ENCODE data around the gene CPT1B. TPM values are rescaled to one million over a fixed set of nuclear protein-coding genes. Genes with fewer than 3 reads are reported as not detected.

CPT1B gene
- total and polyA plus RNA-seq, 2 donors (not counting 1 experiment from before 2014, with no cell fraction given) = 55.0 to 109 TPM

DNA sequence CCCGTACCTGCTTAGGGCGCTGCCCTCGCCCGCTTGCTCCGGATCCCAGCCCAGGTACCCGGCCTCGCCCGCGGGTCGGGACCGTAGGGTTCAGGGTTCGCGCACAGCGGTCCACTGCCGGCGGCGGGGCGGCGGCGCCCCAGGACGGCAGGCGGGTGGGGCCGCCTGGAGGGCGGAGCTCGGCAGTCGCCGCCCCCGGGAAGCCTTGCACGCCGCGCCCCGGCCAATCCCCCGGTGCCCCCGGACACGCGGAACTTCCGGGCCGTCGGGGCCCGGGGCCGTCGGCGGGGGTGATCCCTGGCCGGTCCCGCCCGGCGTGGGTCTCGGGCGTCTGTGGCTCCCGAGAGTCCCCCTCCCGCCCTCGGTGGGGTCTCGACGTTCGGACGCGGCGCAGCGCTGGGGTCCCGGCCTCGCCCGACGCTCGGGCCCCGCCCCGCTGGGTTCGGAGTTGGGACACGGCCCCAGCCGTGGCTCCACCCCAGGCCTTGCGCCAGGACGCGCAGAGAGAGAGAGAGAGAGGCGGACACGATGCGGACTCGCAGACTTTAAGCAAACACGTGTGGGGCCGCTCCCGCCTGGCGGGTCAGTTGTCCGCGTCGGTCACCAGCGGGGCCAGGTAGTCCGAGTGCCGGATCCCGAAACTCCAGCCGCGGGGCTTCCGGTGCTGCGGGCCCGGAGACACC is 48.2 kb downstream of the CPT1B start, which contains the start of gene TYMP:
Gene TYMP, minus strand, starts transcription at position 116 of the 683 bp plus-strand sequence. CDS start 303 bp downstream, outside the sequence.
- Histone ChIP-seq H4K20me1 (ENCODE audit: control insufficient read depth, insufficient read depth, low read length, poor library complexity, severe bottlenecking) (peaks cover 3% of the 10 kb centered on the region), H3K4me2 (replicated peaks; ENCODE audit: low read depth, low read length, poor library complexity, severe bottlenecking) (peak within 1 kb of the TSS; percentile 84), H3K4me3 (ENCODE audit: control extremely low read depth in 1 of 5, extremely low read depth in 1 of 5, insufficient read depth in 1 of 5, low read depth in 2 of 5, low read length in 4 of 5) (peak within 1 kb of the TSS; percentile 39 to 95 (median 95)), H3K9ac (ENCODE audit: low read length) (peak within 1 kb of the TSS; percentile 97), H3K4me1 (ENCODE audit: control insufficient read depth in 2 of 2, insufficient read depth in 2 of 2, low read length in 2 of 2) (peaks cover 22 to 65% of the 10 kb centered on the region in 2 donors), H3K36me3 (replicated peaks in 1 of 2; ENCODE audit: control extremely low read depth in 1 of 2, control insufficient read depth in 1 of 2, extremely low read depth in 1 of 2, insufficient read depth in 2 of 2, low read length in 1 of 2) (no peaks in the 10 kb centered on the region), H3K79me2 (ENCODE audit: control insufficient read depth, insufficient read depth, low read length) (peaks cover 13% of the 10 kb centered on the region), H3K27ac (ENCODE audit: low read length in 2 of 2) (peak within 1 kb of the TSS; percentile 99 to 100), H2AFZ (ENCODE audit: insufficient read depth, low read depth, low read length, poor library complexity, severe bottlenecking) (peak within 1 kb of the TSS; percentile 62), H3K27me3 (replicated peaks in 1 of 4; ENCODE audit: control extremely low read depth in 1 of 4, control insufficient read depth in 3 of 4, insufficient read depth in 4 of 4, low read length in 3 of 4) (no peaks in the 10 kb centered on the region), H3K9me3 (ENCODE audit: control extremely low read depth in 1 of 3, control insufficient read depth in 2 of 3, insufficient read depth in 1 of 3, low read length in 2 of 3) (peaks cover 0 to 9% (median 0%) of the 10 kb centered on the region in 3 donors)
- Mint-ChIP-seq H3K27me3 (no peaks in the 10 kb centered on the region), H3K27ac (peak within 1 kb of the TSS; percentile 99), H3K4me3 (peak within 1 kb of the TSS; percentile 95), H3K4me1 (peaks cover 51% of the 10 kb centered on the region), H3K9me3 (ENCODE audit: insufficient read depth) (no peaks in the 10 kb centered on the region)
- DNase-seq (peak; percentile 90), ATAC-seq (ENCODE audit: low read depth) (peak; percentile 25)
- CTCF ChIA-PET = interaction anchor here (0.6 to 5.5 kb wide), 5 partner anchors 9 to 279 kb away, joined by 3 to 81 read pairs (median 4); partner anchors contain the start of genes HDAC10 and SYCE3
- WGBS (ENCODE audit: insufficient coverage) = 1% methylated on average over 92 of the region's 92 CpGs
- intact Hi-C loops (cut with micrococcal nuclease) = loop anchor here (1.0 to 5.0 kb wide), 3 partner anchors 22 to 339 kb away; partner anchors contain the start of gene NCAPH2
- no peak for TF ChIP-seq CTCF (IDR thresholded peaks at IDR 0.05)
- POLR2A ChIA-PET = interaction anchor here (0.7 to 5.4 kb wide), 9 partner anchors 11 to 98 kb away, joined by 3 to 104 read pairs (median 5); partner anchors contain the start of genes ARSA, LMF2, NCAPH2 and SYCE3

- DNase-seq (no peak), ATAC-seq (ENCODE audit: low read depth) (no peak)
- Histone ChIP-seq H3K27me3 (replicated peaks in 1 of 4; ENCODE audit: control extremely low read depth in 1 of 4, control insufficient read depth in 3 of 4, insufficient read depth in 4 of 4, low read length in 3 of 4) (no peaks in the 10 kb centered on the region), H3K79me2 (ENCODE audit: control insufficient read depth, insufficient read depth, low read length) (peaks cover 19% of the 10 kb centered on the region), H3K4me3 (ENCODE audit: control extremely low read depth in 1 of 5, extremely low read depth in 1 of 5, insufficient read depth in 1 of 5, low read depth in 2 of 5, low read length in 4 of 5) (peak overlapping the region; percentile 14 to 95 (median 95)), H4K20me1 (ENCODE audit: control insufficient read depth, insufficient read depth, low read length, poor library complexity, severe bottlenecking) (peaks cover 9% of the 10 kb centered on the region), H3K36me3 (replicated peaks in 1 of 2; ENCODE audit: control extremely low read depth in 1 of 2, control insufficient read depth in 1 of 2, extremely low read depth in 1 of 2, insufficient read depth in 2 of 2, low read length in 1 of 2) (no peaks in the 10 kb centered on the region), H3K9me3 (ENCODE audit: control extremely low read depth in 1 of 3, control insufficient read depth in 2 of 3, insufficient read depth in 1 of 3, low read length in 2 of 3) (peaks cover 0 to 9% (median 0%) of the 10 kb centered on the region in 3 donors), H3K4me2 (replicated peaks; ENCODE audit: low read depth, low read length, poor library complexity, severe bottlenecking) (peak overlapping the region; percentile 84), H2AFZ (ENCODE audit: insufficient read depth, low read depth, low read length, poor library complexity, severe bottlenecking) (peak overlapping the region; percentile 59), H3K4me1 (ENCODE audit: control insufficient read depth in 2 of 2, insufficient read depth in 2 of 2, low read length in 2 of 2) (peaks cover 25 to 67% of the 10 kb centered on the region in 2 donors), H3K27ac (ENCODE audit: low read length in 2 of 2) (peak overlapping the region; percentile 81 to 99), H3K9ac (ENCODE audit: low read length) (peak overlapping the region; percentile 97)
- Mint-ChIP-seq H3K27ac (peak overlapping the region; percentile 83), H3K4me3 (peak overlapping the region; percentile 86), H3K4me1 (peaks cover 53% of the 10 kb centered on the region), H3K27me3 (no peaks in the 10 kb centered on the region), H3K9me3 (ENCODE audit: insufficient read depth) (no peaks in the 10 kb centered on the region)
- intact Hi-C loops (cut with micrococcal nuclease) = loop anchor here (5.0 kb wide), 1 partner anchor 57 kb away; no protein-coding TSS in a partner anchor
- ChIA-PET POLR2A (interaction anchor here (0.7 to 5.4 kb wide), 9 partner anchors 11 to 99 kb away, joined by 3 to 104 read pairs (median 5); partner anchors contain the start of genes ARSA, LMF2, NCAPH2 and SYCE3), CTCF (interaction anchor here (1.1 to 5.5 kb wide), 5 partner anchors 9 to 279 kb away, joined by 4 to 81 read pairs (median 11); partner anchors contain the start of genes HDAC10 and SYCE3)
- 28% methylated on average over 50 of the region's 50 CpGs for WGBS (ENCODE audit: insufficient coverage)
- TF ChIP-seq CTCF (IDR thresholded peaks at IDR 0.05) (no peak), EZH2 (IDR thresholded peaks at IDR 0.05; ENCODE audit: borderline replicate concordance, insufficient read depth, low read depth, low read length, poor library complexity, severe bottlenecking) (no peak)
Observed at GRCh38 chr22:50529416-50529896, 48.8 kb downstream of the CPT1B start.
